HEK293 (cell line): ENCODE results near the gene JPH3.

Experiments
- CTCF ChIA-PET: fragments of 350-600 bp; formaldehyde crosslinking; extraction: SDS; loops from one replicate; lab custom pipeline; 2021; ENCODE audit warnings: antibody characterized with exemption; lab: Yijun Ruan, JAX
- POLR2A ChIA-PET: fragments of 300-600 bp; formaldehyde crosslinking; extraction: SDS; loops from one replicate; lab custom pipeline; 2020; ENCODE audit warnings: antibody characterized with exemption, inconsistent platforms; lab: Yijun Ruan, JAX
- H3K27ac ChIP-seq: fragments of 200-500 bp; sonication (Bioruptor generic); 2 replicates; pipeline ENCODE4 v1.5.1; 2014; ENCODE audit warnings: low read depth, low read length, control low read depth, inconsistent platforms; ENCODE audit errors: extremely low read depth
- H3K36me3 ChIP-seq, 2 experiments: fragments of 200-500 bp in 1 of 2; sonication (Bioruptor generic) in 1 of 2; 1 replicate in 1 of 2; 2 replicates in 1 of 2; pipeline ENCODE4 v1.5.1; 2014 to 2017; ENCODE audit warnings: inconsistent platforms in 2 of 2, low read length in 2 of 2; ENCODE audit not compliant: control insufficient read depth in 2 of 2, insufficient read depth in 1 of 2
- H3K4me1 ChIP-seq: fragments of 200-500 bp; sonication (Bioruptor generic); 2 replicates; pipeline ENCODE4 v1.5.1; 2014; ENCODE audit warnings: mild to moderate bottlenecking, low read length, inconsistent platforms; ENCODE audit not compliant: control insufficient read depth, insufficient read depth
- H3K4me3 ChIP-seq: 2 replicates; pipeline ENCODE4 v1.5.1; 2011; ENCODE audit warnings: low read depth, mild to moderate bottlenecking, control low read depth, low read length, moderate library complexity
- H3K9me3 ChIP-seq: fragments of 200-500 bp; sonication (Bioruptor generic); 2 replicates; pipeline ENCODE4 v1.5.1; 2014; ENCODE audit warnings: low read depth, low read length, inconsistent platforms; ENCODE audit not compliant: control insufficient read depth, insufficient read depth
- HOXA7 ChIP-seq: sonication (generic); formaldehyde crosslinking; IDR thresholded peaks from 2 replicates; pipeline ENCODE4 v1.8.1; 2022; ENCODE audit warnings: missing genetic modification reagents, borderline replicate concordance
- KLF8 ChIP-seq: fragments of 450-650 bp; formaldehyde crosslinking; IDR thresholded peaks from 2 replicates; pipeline ENCODE4 v1.5.1; 2016; ENCODE audit warnings: missing biosample characterization, missing genetic modification characterization
- REPIN1 ChIP-seq: fragments of 450-650 bp; formaldehyde crosslinking; IDR thresholded peaks from 2 replicates; pipeline ENCODE4 v1.5.1; 2017; ENCODE audit warnings: missing biosample characterization, missing genetic modification characterization, low read depth
- TCF7L2 ChIP-seq: IDR thresholded peaks from 2 replicates; pipeline ENCODE4 v1.6.1; 2011; ENCODE audit warnings: low read depth, mild to moderate bottlenecking, inconsistent platforms, low read length, moderate library complexity, borderline replicate concordance
- YY1 ChIP-seq: fragments of 450-650 bp; formaldehyde crosslinking; IDR thresholded peaks from 2 replicates; pipeline ENCODE4 v1.5.1; 2018; ENCODE audit warnings: missing biosample characterization, missing genetic modification characterization
- ZBTB20 ChIP-seq: fragments of 450-650 bp; formaldehyde crosslinking; IDR thresholded peaks from 2 replicates; pipeline ENCODE4 v1.5.1; 2016; ENCODE audit warnings: missing biosample characterization, missing genetic modification characterization
- ZNF112 ChIP-seq: fragments of 450-650 bp; formaldehyde crosslinking; IDR thresholded peaks from 2 replicates; pipeline ENCODE4 v1.5.0; 2017; ENCODE audit warnings: missing biosample characterization, missing genetic modification characterization
- ZNF184 ChIP-seq: fragments of 450-650 bp; IDR thresholded peaks from 2 replicates; pipeline ENCODE4 v1.5.1; 2018; ENCODE audit warnings: missing biosample characterization, mild to moderate bottlenecking, missing genetic modification characterization
- ZNF211 ChIP-seq: fragments of 450-650 bp; formaldehyde crosslinking; IDR thresholded peaks from 2 replicates; pipeline ENCODE4 v1.5.1; 2016; ENCODE audit warnings: low read depth, missing biosample characterization, missing genetic modification characterization
- ZNF23 ChIP-seq: fragments of 450-650 bp; formaldehyde crosslinking; IDR thresholded peaks from 2 replicates; pipeline ENCODE4 v1.5.1; 2016; ENCODE audit warnings: missing biosample characterization, missing genetic modification characterization, borderline replicate concordance
- ZNF266 ChIP-seq: fragments of 450-650 bp; formaldehyde crosslinking; IDR thresholded peaks from 2 replicates; pipeline ENCODE4 v1.5.1; 2016; ENCODE audit warnings: missing biosample characterization, missing genetic modification characterization, low read depth
- ZNF350 ChIP-seq: fragments of 450-650 bp; formaldehyde crosslinking; IDR thresholded peaks from 2 replicates; pipeline ENCODE4 v1.5.0; 2017; ENCODE audit warnings: missing biosample characterization, mild to moderate bottlenecking, missing genetic modification characterization
- ZNF366 ChIP-seq: fragments of 450-650 bp; formaldehyde crosslinking; conservative IDR thresholded peaks from 2 replicates; pipeline ENCODE4 v1.5.1; 2016; ENCODE audit warnings: missing biosample characterization, missing genetic modification characterization
- ZNF521 ChIP-seq: fragments of 450-650 bp; formaldehyde crosslinking; IDR thresholded peaks from 2 replicates; pipeline ENCODE4 v1.5.1; 2017; ENCODE audit warnings: missing biosample characterization, mild to moderate bottlenecking, missing genetic modification characterization
- ZNF530 ChIP-seq: fragments of 450-650 bp; formaldehyde crosslinking; IDR thresholded peaks from 2 replicates; pipeline ENCODE4 v1.5.1; 2016; ENCODE audit warnings: low read depth, missing biosample characterization, missing genetic modification characterization
- ZNF548 ChIP-seq: fragments of 450-650 bp; formaldehyde crosslinking; IDR thresholded peaks from 2 replicates; pipeline ENCODE4 v1.5.1; 2016; ENCODE audit warnings: missing biosample characterization, missing genetic modification characterization
- ZNF555 ChIP-seq: fragments of 450-650 bp; formaldehyde crosslinking; conservative IDR thresholded peaks from 2 replicates; pipeline ENCODE4 v1.5.1; 2017; ENCODE audit warnings: missing biosample characterization, mild to moderate bottlenecking, missing genetic modification characterization, inconsistent platforms
- ZNF560 ChIP-seq: fragments of 450-650 bp; formaldehyde crosslinking; IDR thresholded peaks from 2 replicates; pipeline ENCODE4 v1.5.1; 2017; ENCODE audit warnings: missing biosample characterization, missing genetic modification characterization, borderline replicate concordance
- ZNF596 ChIP-seq: fragments of 450-650 bp; IDR thresholded peaks from 2 replicates; pipeline ENCODE4 v1.5.0; 2018; ENCODE audit warnings: missing biosample characterization, mild to moderate bottlenecking, missing genetic modification characterization, moderate library complexity
- ZNF623 ChIP-seq: fragments of 450-650 bp; formaldehyde crosslinking; IDR thresholded peaks from 2 replicates; pipeline ENCODE4 v1.5.1; 2016; ENCODE audit warnings: missing biosample characterization, missing genetic modification characterization
- ZNF658 ChIP-seq: fragments of 450-650 bp; formaldehyde crosslinking; IDR thresholded peaks from 2 replicates; pipeline ENCODE4; 2016; ENCODE audit warnings: missing biosample characterization, missing genetic modification characterization
- TF ChIP-seq, protein P1 (sequence below): fragments of 450-650 bp; formaldehyde crosslinking; IDR thresholded peaks from 2 replicates; pipeline ENCODE4 v1.5.1; 2016; ENCODE audit warnings: missing biosample characterization, missing genetic modification characterization

JPH3 gene

DNA sequence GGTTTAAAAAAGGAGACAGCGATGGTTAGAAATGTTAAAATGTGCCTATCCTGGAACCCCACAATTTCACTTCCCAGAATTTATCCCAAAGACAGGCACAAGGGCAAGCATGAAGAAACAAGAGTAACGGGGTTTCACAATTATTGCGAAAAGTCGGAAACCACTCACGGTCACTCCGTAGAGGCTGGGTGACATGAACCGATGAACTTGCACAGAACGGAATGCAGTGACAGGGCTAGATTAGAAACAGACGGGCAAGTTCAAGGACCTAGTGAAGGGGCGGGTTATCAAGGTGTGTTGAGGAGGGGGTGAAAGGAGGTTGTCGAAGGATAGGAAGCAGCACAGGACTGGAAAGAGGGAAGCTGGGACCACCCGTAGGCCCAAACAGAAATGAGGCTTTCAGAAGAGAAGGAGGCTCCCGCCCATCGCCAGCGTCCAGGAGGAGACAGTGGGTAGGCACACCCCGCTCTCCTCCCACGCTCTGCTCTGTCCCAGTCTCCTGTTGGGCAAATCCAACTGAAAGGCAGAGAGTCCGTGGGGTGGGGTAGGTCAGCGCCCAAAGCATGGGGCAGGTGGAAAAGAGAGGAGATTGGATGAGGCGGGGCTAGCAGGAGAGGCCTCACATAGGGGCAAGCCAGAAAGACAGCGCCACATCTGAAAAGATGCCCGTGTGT is 47.4 kb upstream of the JPH3 start:
- TF ChIP-seq, protein P1, sequence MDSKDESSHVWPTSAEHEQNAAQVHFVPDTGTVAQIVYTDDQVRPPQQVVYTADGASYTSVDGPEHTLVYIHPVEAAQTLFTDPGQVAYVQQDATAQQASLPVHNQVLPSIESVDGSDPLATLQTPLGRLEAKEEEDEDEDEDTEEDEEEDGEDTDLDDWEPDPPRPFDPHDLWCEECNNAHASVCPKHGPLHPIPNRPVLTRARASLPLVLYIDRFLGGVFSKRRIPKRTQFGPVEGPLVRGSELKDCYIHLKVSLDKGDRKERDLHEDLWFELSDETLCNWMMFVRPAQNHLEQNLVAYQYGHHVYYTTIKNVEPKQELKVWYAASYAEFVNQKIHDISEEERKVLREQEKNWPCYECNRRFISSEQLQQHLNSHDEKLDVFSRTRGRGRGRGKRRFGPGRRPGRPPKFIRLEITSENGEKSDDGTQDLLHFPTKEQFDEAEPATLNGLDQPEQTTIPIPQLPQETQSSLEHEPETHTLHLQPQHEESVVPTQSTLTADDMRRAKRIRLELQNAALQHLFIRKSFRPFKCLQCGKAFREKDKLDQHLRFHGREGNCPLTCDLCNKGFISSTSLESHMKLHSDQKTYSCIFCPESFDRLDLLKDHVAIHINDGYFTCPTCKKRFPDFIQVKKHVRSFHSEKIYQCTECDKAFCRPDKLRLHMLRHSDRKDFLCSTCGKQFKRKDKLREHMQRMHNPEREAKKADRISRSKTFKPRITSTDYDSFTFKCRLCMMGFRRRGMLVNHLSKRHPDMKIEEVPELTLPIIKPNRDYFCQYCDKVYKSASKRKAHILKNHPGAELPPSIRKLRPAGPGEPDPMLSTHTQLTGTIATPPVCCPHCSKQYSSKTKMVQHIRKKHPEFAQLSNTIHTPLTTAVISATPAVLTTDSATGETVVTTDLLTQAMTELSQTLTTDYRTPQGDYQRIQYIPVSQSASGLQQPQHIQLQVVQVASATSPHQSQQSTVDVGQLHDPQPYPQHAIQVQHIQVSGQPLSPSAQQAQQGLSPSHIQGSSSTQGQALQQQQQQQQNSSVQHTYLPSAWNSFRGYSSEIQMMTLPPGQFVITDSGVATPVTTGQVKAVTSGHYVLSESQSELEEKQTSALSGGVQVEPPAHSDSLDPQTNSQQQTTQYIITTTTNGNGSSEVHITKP (tag by site-specific recombination), result 0 out of 2 replicates have a peak, but pooled peaks have one; percentile 8
- no peak for TF ChIP-seq ZBTB20 (tag by site-specific recombination)
- Histone ChIP-seq H3K4me3 (no peak overlapping the region), H3K4me1 (no peaks in the 10 kb centered on the region), H3K36me3 (no peaks in the 10 kb centered on the region), H3K27ac (no peak overlapping the region), H3K9me3 (no peaks in the 10 kb centered on the region)
- CTCF ChIA-PET, result no interaction called here
- POLR2A ChIA-PET, result no interaction called here

DNA sequence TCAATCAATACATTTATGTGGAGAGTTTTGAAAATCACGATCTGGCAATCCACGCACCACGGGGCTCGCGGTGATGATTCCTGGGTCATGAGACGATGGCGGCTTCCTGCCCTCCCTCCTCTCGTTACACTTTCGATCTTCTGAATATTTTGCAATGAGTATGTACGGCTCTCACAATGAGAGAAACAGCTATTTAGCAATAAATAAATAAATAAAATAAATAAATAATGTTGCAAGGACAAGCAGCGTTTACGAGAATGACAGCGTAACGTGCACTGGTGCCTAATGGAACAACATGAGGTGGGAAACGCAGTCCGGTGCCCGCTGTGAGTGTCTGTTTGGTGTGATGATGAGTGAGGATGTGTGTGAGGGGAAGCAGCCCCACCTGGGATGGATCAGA is 46.7 kb upstream of the JPH3 start:
- Histone ChIP-seq H3K27ac (no peak overlapping the region), H3K4me3 (no peak overlapping the region), H3K4me1 (no peaks in the 10 kb centered on the region), H3K9me3 (no peaks in the 10 kb centered on the region), H3K36me3 (no peaks in the 10 kb centered on the region)
- ChIA-PET CTCF (no interaction called here), POLR2A (no interaction called here)
- TF ChIP-seq ZNF530 (tag by site-specific recombination) (no peak), ZNF366 (tag by site-specific recombination) (no peak), ZNF555 (tag by site-specific recombination) (no peak), ZNF23 (tag by site-specific recombination) (no peak), ZNF623 (no peak), YY1 (tag by site-specific recombination) (no peak), REPIN1 (tag by site-specific recombination) (no peak), ZNF596 (tag by site-specific recombination) (no peak), KLF8 (tag by site-specific recombination) (no peak), ZNF548 (tag by site-specific recombination) (no peak), ZNF560 (tag by site-specific recombination) (no peak), ZNF658 (tag by site-specific recombination) (no peak), HOXA7 (CRISPR knock-in tag) (no peak), TCF7L2 (no peak), ZNF350 (tag by site-specific recombination) (no peak), ZNF521 (no peak), ZNF112 (no peak), ZNF211 (no peak), ZNF184 (tag by site-specific recombination) (no peak), ZNF266 (tag by site-specific recombination) (no peak)
